CD8-positive, alpha-beta memory T cell (primary cell): ENCODE data around the gene RABGAP1L. TPM values are rescaled to one million over a fixed set of nuclear protein-coding genes. Genes with fewer than 3 reads are reported as not detected.

Source experiments
- CTCF ChIA-PET: fragments of 350-600 bp; sonication (Branson Sonifier 250); formaldehyde crosslinking; loops from one replicate; lab custom pipeline; 2021; ENCODE audit warnings: antibody characterized with exemption; lab: Charles Lee
- POLR2A ChIA-PET: fragments of 350-600 bp; sonication (Branson Sonifier 250); formaldehyde crosslinking; loops from one replicate; lab custom pipeline; 2021; ENCODE audit warnings: antibody characterized with exemption; lab: Charles Lee
- DNase-seq, 5 donors: peaks; one replicate each; pipeline versions ENCODE4 v3.0.0 to v3.0.0-alpha.2; 2020 to 2022; ENCODE audit warnings: mixed read lengths in 1 of 5
- H3K27ac ChIP-seq: one replicate; pipeline ENCODE4 v1.7.0; 2013; ENCODE audit warnings: low read depth, mild to moderate bottlenecking, low read length, moderate library complexity
- H3K27me3 ChIP-seq: 2 replicates; pipeline ENCODE4 v1.7.0; 2013; ENCODE audit warnings: low read length, mild to moderate bottlenecking; ENCODE audit not compliant: insufficient read depth, poor library complexity, severe bottlenecking
- H3K36me3 ChIP-seq: 2 replicates; pipeline ENCODE4 v1.7.0; 2013; ENCODE audit warnings: mild to moderate bottlenecking, low read length, moderate library complexity; ENCODE audit not compliant: insufficient read depth
- H3K4me1 ChIP-seq: 2 replicates; pipeline ENCODE4 v1.7.0; 2013; ENCODE audit warnings: mild to moderate bottlenecking, low read length, moderate library complexity; ENCODE audit not compliant: insufficient read depth
- H3K4me3 ChIP-seq: 2 replicates; pipeline ENCODE4 v1.7.0; 2013; ENCODE audit warnings: mild to moderate bottlenecking, low read length
- H3K9me3 ChIP-seq: 2 replicates; pipeline ENCODE4 v1.7.0; 2013; ENCODE audit warnings: mild to moderate bottlenecking, low read length
- H3K27ac Mint-ChIP-seq, 8 donors: one replicate each; pipeline ENCODE4 v1.8.0; 2020 to 2021; ENCODE audit warnings: mixed read lengths in 8 of 8, mild to moderate bottlenecking in 6 of 8, inconsistent platforms in 3 of 8, moderate library complexity in 3 of 8
- H3K27me3 Mint-ChIP-seq, 2 donors: one replicate each; pipeline ENCODE4 v1.8.0; 2020 to 2021; ENCODE audit warnings: mixed read lengths in 2 of 2, mild to moderate bottlenecking in 1 of 2, moderate library complexity in 1 of 2
- H3K36me3 Mint-ChIP-seq, 3 donors: one replicate each; pipeline ENCODE4 v1.8.0; 2020 to 2021; ENCODE audit warnings: mixed read lengths in 3 of 3, inconsistent platforms in 1 of 3, mild to moderate bottlenecking in 1 of 3
- H3K4me1 Mint-ChIP-seq, 3 donors: one replicate each; pipeline ENCODE4 v1.8.0; 2020 to 2021; ENCODE audit warnings: mixed read lengths in 3 of 3, inconsistent platforms in 1 of 3, mild to moderate bottlenecking in 1 of 3
- H3K4me3 Mint-ChIP-seq, 7 donors: one replicate each; pipeline ENCODE4 v1.8.0; 2020 to 2021; ENCODE audit warnings: mixed read lengths in 7 of 7, mild to moderate bottlenecking in 6 of 7, moderate library complexity in 4 of 7, inconsistent platforms in 2 of 7
- H3K9me3 Mint-ChIP-seq, 5 donors: one replicate each; pipeline ENCODE4 v1.8.0; 2020 to 2022; ENCODE audit warnings: mixed read lengths in 5 of 5, mild to moderate bottlenecking in 3 of 5, moderate library complexity in 2 of 5, inconsistent platforms in 1 of 5
- polyA plus RNA-seq: library from polyadenylated mRNA; unstranded; fragments of 300-500 nt; fragmentation: Illumina TruSeq; gene quantifications from one replicate; pipeline ENCODE4 v1.2.3, GENCODE V29; 2021
- total RNA-seq, 2 experiments: library from RNA; stranded (reverse); gene quantifications; one replicate each; pipeline ENCODE4 v1.2.3, GENCODE V29; 2021

Gene RABGAP1L
- total and polyA plus RNA-seq, 3 experiments from 2014 or later, result 41.7 to 78.5 (median 42.7) TPM

DNA sequence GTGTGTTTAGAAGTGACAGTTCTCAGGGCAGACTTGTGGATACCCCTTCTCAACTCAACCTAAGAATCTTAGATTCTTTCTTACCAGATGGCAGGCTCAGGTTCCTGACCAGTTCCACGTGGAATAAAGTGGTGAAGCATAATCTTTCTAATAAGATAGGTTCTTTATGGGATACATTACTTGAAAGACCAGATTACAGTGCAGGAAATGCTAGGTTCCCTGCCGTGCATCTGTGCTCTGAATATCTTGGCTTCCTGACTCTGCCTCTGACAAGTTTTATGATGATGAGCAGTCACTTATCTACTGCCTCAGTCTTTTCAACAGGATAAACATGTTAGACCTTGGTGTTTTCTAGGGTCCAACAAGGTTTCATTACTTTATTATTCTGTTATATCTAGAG is 632.5 kb downstream of the RABGAP1L start:
- Histone ChIP-seq H3K27me3 (no peaks in the 10 kb centered on the region), H3K9me3 (no peaks in the 10 kb centered on the region), H3K4me1 (no peaks in the 10 kb centered on the region), H3K27ac (no peak overlapping the region), H3K4me3 (no peak overlapping the region), H3K36me3 (no peaks in the 10 kb centered on the region)
- Mint-ChIP-seq H3K4me1 (peaks cover 2 to 30% (median 11%) of the 10 kb centered on the region in 3 donors), H3K9me3 (no peaks in the 10 kb centered on the region), H3K27ac (no peak overlapping the region), H3K4me3 (no peak overlapping the region), H3K27me3 (no peaks in the 10 kb centered on the region), H3K36me3 (peaks cover 0 to 2% (median 0%) of the 10 kb centered on the region in 3 donors)
- POLR2A ChIA-PET, result no interaction called here
- CTCF ChIA-PET, result no interaction called here
- DNase-seq, result no peak

DNA sequence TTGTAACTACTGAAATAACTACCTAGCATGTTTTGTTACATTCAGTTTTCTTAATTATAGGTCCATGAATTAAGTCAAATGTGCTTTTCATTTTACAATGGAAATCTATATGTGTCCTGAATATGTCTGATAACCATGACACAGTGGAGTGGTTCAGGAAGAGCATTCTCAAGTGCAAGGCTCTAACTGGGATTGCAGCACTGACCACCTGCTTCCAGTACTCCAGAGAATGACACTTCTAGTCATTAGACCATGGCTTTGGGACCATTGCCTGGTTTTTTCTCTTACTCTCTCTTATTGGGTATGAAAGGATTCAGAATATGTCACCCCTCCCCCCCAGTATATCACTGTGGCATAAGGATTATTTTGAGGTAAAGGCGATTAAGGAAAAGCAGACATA is 635.5 kb downstream of the RABGAP1L start:
- Mint-ChIP-seq H3K4me1 (peaks cover 5 to 19% (median 9%) of the 10 kb centered on the region in 3 donors), H3K36me3 (peaks cover 0 to 2% (median 0%) of the 10 kb centered on the region in 3 donors), H3K4me3 (no peak overlapping the region), H3K27ac (peak overlapping the region in 1 of 8 donors; percentile 26), H3K27me3 (no peaks in the 10 kb centered on the region), H3K9me3 (no peaks in the 10 kb centered on the region)
- no peaks in the 10 kb centered on the region for H3K36me3 ChIP-seq
- POLR2A ChIA-PET, result no interaction called here
- H3K4me3 ChIP-seq, result no peak overlapping the region
- H3K27me3 ChIP-seq, result no peaks in the 10 kb centered on the region
- H3K27ac ChIP-seq, result no peak overlapping the region
- H3K9me3 ChIP-seq, result no peaks in the 10 kb centered on the region
- CTCF ChIA-PET, result no interaction called here
- peaks cover 6% of the 10 kb centered on the region for H3K4me1 ChIP-seq
- DNase-seq, result no peak

DNA sequence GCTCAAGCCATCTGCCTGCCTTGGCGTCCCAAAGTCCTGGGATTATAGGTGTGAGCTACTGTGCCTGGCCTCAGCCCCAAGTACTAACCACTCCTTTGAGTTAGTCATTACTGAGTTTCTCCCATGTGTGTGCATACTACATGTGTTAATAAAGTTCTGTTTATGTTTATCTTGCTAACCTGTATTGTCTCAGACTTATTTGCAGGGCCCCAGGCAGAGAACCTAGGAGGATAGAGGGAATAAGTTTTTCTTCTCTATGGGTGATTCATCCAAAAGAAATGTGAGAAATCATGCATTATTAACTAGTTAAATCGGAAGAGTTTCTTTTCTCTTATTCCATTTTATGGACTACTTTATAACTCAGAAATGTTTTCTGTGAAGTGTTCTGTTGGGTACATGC is 636.5 kb downstream of the RABGAP1L start:
- H3K9me3 Mint-ChIP-seq, result no peaks in the 10 kb centered on the region
- POLR2A ChIA-PET, result no interaction called here

DNA sequence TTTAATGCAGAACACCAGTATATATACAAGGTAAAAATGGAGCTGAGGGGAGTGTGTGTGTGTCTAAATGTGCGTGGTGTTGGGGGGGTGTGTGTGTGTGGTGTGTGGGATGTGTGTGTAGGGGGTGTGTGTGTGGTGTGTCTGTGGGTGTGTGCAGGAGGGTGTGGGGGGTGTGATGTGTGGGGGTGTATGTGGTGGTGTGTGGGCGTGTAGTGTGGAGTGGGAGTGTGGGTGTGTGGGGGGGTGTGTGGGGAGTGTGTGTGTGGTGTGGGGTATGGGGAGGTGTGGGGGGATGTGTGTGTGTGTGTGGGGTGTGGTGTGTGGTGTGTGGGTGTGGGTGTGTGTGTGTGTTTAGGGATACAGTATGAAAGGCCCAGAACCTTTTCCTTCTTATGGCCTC is 638.1 kb downstream of the RABGAP1L start:
- H3K27ac ChIP-seq, result no peak overlapping the region
- peaks cover 0 to 2% (median 0%) of the 10 kb centered on the region in 3 donors for H3K36me3 Mint-ChIP-seq
- H3K27me3 Mint-ChIP-seq, result no peaks in the 10 kb centered on the region
- H3K36me3 ChIP-seq, result no peaks in the 10 kb centered on the region
- H3K27me3 ChIP-seq, result no peaks in the 10 kb centered on the region
- peaks cover 11 to 17% (median 15%) of the 10 kb centered on the region in 3 donors for H3K4me1 Mint-ChIP-seq
- no peak overlapping the region for H3K4me3 Mint-ChIP-seq
- peak overlapping the region in 7 of 8 donors; percentile 9 to 52 (median 17) for H3K27ac Mint-ChIP-seq
- H3K9me3 ChIP-seq, result no peaks in the 10 kb centered on the region
- CTCF ChIA-PET, result no interaction called here
- H3K4me3 ChIP-seq, result no peak overlapping the region
- POLR2A ChIA-PET, result interaction anchor here (1.2 kb wide), 1 partner anchor 202 kb away, joined by 5 read pairs; the partner anchor contains the start of gene CACYBP
- DNase-seq, result peak in 1 of 5 donors; percentile 51
- H3K9me3 Mint-ChIP-seq, result no peaks in the 10 kb centered on the region
- H3K4me1 ChIP-seq, result peaks cover 17% of the 10 kb centered on the region

More for the DNA sequence above, 636.5 kb downstream of the RABGAP1L start:
- peaks cover 5 to 19% (median 9%) of the 10 kb centered on the region in 3 donors for H3K4me1 Mint-ChIP-seq
- CTCF ChIA-PET, result no interaction called here
- H3K36me3 ChIP-seq, result no peaks in the 10 kb centered on the region
- H3K27ac Mint-ChIP-seq, result peak overlapping the region in 2 of 8 donors; percentile 17 to 66
- no peak for DNase-seq
- no peaks in the 10 kb centered on the region for H3K9me3 ChIP-seq
- no peaks in the 10 kb centered on the region for H3K27me3 ChIP-seq
- H3K4me3 Mint-ChIP-seq, result peak overlapping the region in 1 of 7 donors; percentile 52
- no peak overlapping the region for H3K4me3 ChIP-seq
- H3K27me3 Mint-ChIP-seq, result no peaks in the 10 kb centered on the region
- peaks cover 11% of the 10 kb centered on the region for H3K4me1 ChIP-seq
- H3K36me3 Mint-ChIP-seq, result peaks cover 0 to 2% (median 0%) of the 10 kb centered on the region in 3 donors
- H3K27ac ChIP-seq, result no peak overlapping the region

DNA sequence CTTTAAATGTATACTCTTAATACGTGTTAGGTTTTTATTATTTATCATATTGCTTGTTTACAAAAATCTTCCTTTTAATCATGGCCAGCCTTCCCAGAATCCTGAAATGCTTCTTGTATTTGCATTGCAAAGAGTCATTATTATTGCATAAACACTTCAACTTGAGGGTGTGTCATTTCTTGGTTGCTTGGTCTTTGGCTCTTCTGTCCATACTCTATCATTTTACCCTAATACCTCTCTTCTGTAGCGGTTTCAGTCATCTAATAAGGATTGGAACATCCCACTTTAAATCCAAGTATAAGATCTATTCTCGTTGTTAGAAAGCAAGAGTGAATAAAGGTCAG is 639.8 kb downstream of the RABGAP1L start:
- peaks cover 16 to 24% (median 23%) of the 10 kb centered on the region in 3 donors for H3K4me1 Mint-ChIP-seq
- peak overlapping the region; percentile 82 for H3K27ac ChIP-seq
- H3K27me3 Mint-ChIP-seq, result no peaks in the 10 kb centered on the region
- CTCF ChIA-PET, result interaction anchor here (1.0 to 1.9 kb wide), 10 partner anchors 11 to 537 kb away, joined by 3 to 9 read pairs (median 4); partner anchors contain the start of genes CACYBP and MRPS14
- no peaks in the 10 kb centered on the region for H3K27me3 ChIP-seq
- H3K4me3 Mint-ChIP-seq, result no peak overlapping the region
- no peak overlapping the region for H3K27ac Mint-ChIP-seq
- H3K9me3 ChIP-seq, result no peaks in the 10 kb centered on the region
- no peaks in the 10 kb centered on the region for H3K36me3 ChIP-seq
- H3K4me1 ChIP-seq, result peaks cover 17% of the 10 kb centered on the region
- peak overlapping the region; percentile 89 for H3K4me3 ChIP-seq
- POLR2A ChIA-PET, result interaction anchor here (0.6 to 2.1 kb wide), 8 partner anchors 11 to 225 kb away, joined by 3 to 28 read pairs (median 4); partner anchors contain the start of genes CACYBP and MRPS14
- peaks cover 0 to under 1% (median 0%) of the 10 kb centered on the region in 3 donors for H3K36me3 Mint-ChIP-seq
- no peaks in the 10 kb centered on the region for H3K9me3 Mint-ChIP-seq
- DNase-seq, result no peak

DNA sequence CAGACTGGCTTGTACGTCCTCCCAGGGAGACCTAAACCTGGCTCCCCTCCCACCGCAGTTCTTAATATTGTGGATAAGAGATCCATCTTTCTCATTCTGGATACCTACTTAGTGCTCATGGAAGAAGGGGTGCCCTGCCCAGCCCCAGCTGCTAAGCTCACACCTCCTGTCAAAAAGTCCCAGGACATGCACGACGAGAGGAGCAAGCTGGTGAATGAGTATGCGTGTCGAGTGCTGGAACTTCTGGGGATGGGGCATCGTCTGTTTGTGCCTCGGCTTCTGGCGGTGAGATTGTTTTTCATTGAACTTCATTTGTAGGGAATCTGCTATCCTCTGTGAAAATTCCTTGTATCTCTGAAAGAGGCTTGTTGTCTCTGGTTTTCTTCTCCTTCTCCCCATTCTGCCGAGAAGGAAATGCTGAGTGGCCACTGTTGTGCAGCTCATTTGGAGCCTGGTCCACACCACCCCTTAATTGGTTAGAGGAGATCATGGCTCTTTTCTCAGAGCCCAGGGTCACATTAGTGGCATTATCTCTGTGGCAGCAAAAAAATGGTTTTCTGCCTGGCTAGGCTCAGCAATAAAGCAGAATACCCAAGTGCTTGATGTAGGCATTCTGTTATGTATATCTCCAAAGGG is 641.0 kb downstream of the RABGAP1L start:
- H3K36me3 Mint-ChIP-seq, result no peaks in the 10 kb centered on the region
- H3K27me3 ChIP-seq, result no peaks in the 10 kb centered on the region
- peaks cover 17% of the 10 kb centered on the region for H3K4me1 ChIP-seq
- no peaks in the 10 kb centered on the region for H3K27me3 Mint-ChIP-seq
- H3K36me3 ChIP-seq, result no peaks in the 10 kb centered on the region
- ChIA-PET POLR2A (interaction anchor here (0.6 to 2.1 kb wide), 9 partner anchors 10 to 223 kb away, joined by 3 to 28 read pairs (median 4); partner anchors contain the start of genes CACYBP and MRPS14), CTCF (interaction anchor here (1.0 to 1.9 kb wide), 9 partner anchors 11 to 538 kb away, joined by 3 to 9 read pairs (median 4); partner anchors contain the start of genes CACYBP and MRPS14)
- H3K9me3 Mint-ChIP-seq, result no peaks in the 10 kb centered on the region
- H3K4me3 Mint-ChIP-seq, result no peak overlapping the region
- H3K4me3 ChIP-seq, result peak overlapping the region; percentile 89
- H3K27ac ChIP-seq, result peak overlapping the region; percentile 82
- peaks cover 16 to 24% (median 22%) of the 10 kb centered on the region in 3 donors for H3K4me1 Mint-ChIP-seq
- no peak overlapping the region for H3K27ac Mint-ChIP-seq
- peak in 1 of 5 donors; percentile 46 for DNase-seq
- no peaks in the 10 kb centered on the region for H3K9me3 ChIP-seq

DNA sequence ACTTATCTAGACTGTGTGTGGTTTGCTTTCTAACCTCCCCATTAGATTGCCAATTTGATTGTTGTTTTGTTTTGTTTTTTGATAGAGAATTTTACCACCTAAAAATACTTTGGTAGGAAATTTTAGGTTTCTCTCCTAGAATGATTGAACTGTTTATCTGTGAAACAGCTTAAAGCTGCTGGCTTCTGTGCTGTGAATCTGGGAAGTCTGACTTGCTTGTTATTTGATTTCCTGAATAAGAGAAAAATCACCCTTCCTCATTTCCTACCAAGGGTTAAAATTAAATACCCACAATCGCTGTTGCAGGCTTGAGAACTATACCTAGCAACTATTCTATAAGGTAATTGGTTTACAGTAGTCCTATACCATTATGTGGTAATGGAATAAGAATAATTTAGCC is 641.6 kb downstream of the RABGAP1L start:
- Mint-ChIP-seq H3K27me3 (no peaks in the 10 kb centered on the region), H3K4me1 (peaks cover 17 to 24% (median 22%) of the 10 kb centered on the region in 3 donors), H3K9me3 (no peaks in the 10 kb centered on the region), H3K27ac (no peak overlapping the region), H3K36me3 (no peaks in the 10 kb centered on the region), H3K4me3 (no peak overlapping the region)
- CTCF ChIA-PET, result interaction anchor here (1.9 kb wide), 1 partner anchor 182 kb away, joined by 8 read pairs; no protein-coding TSS in a partner anchor
- H3K27ac ChIP-seq, result no peak overlapping the region
- no peaks in the 10 kb centered on the region for H3K36me3 ChIP-seq
- no peaks in the 10 kb centered on the region for H3K27me3 ChIP-seq
- H3K4me1 ChIP-seq, result peaks cover 17% of the 10 kb centered on the region
- H3K4me3 ChIP-seq, result peak overlapping the region; percentile 89
- H3K9me3 ChIP-seq, result no peaks in the 10 kb centered on the region
- POLR2A ChIA-PET, result interaction anchor here (1.4 to 2.1 kb wide), 4 partner anchors 164 to 199 kb away, joined by 3 to 28 read pairs (median 12); partner anchors contain the start of gene CACYBP
- no peak for DNase-seq

DNA sequence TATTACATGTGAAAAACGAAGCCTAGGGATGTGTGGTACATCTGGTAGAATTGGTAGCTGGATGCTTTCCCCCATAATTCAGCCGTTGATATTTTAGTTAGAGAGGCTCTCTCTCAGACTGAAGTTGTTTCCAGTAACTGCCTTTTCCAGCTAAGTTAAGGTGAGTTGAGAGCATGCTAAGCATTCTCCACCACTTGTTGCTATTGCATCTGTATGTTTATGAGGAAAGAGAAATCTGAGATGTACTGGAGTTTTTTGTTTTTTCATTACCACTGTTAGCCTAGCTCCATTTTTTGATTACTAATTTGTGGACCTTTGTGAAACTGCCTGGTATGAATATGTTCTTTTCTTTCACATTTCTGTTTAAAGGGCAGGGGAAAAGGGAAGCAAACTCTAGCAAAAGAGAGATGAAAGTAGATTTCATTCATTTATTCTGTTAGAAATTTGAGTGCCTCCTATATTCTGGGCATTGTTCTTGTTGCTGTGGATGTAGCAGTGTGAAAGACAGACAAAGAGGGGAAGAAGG is 650.5 kb downstream of the RABGAP1L start:
- Histone ChIP-seq H3K4me3 (no peak overlapping the region), H3K27me3 (no peaks in the 10 kb centered on the region), H3K4me1 (no peaks in the 10 kb centered on the region), H3K27ac (no peak overlapping the region), H3K36me3 (no peaks in the 10 kb centered on the region), H3K9me3 (no peaks in the 10 kb centered on the region)
- POLR2A ChIA-PET, result interaction anchor here (0.9 kb wide), 1 partner anchor 10 kb away, joined by 3 read pairs; no protein-coding TSS in a partner anchor
- Mint-ChIP-seq H3K27me3 (no peaks in the 10 kb centered on the region), H3K4me1 (peaks cover 9 to 16% (median 13%) of the 10 kb centered on the region in 3 donors), H3K27ac (peak overlapping the region in 1 of 8 donors; percentile 8), H3K9me3 (no peaks in the 10 kb centered on the region), H3K4me3 (no peak overlapping the region), H3K36me3 (peaks cover 0 to 25% (median 9%) of the 10 kb centered on the region in 3 donors)
- CTCF ChIA-PET, result no interaction called here
- no peak for DNase-seq
